ENCODE measurements around the gene RPS6KC1.

Gene RPS6KC1

DNA sequence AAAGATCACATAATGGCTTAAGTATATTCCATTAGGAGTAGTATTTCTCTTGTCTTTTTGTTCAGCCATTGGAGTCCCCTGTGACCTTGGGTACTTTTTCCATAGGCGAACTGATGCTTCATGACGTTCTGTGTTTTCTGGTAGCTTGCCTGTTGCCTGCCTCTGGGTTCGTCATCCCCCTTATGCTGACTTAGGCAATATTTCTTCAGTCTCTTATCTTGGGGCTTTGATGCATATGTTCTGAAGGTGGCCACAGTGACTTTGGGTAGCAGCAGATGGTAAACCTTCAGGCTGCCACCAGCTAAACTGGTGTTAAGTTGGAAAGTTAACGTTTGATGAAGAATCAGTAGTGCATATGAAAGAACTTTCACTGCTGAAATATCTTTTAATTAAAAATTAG lies 170.2 kb downstream of the RPS6KC1 start:
- DNase-seq (ENCODE audit: low spot score), result no peak
- TF ChIP-seq, protein P1, sequence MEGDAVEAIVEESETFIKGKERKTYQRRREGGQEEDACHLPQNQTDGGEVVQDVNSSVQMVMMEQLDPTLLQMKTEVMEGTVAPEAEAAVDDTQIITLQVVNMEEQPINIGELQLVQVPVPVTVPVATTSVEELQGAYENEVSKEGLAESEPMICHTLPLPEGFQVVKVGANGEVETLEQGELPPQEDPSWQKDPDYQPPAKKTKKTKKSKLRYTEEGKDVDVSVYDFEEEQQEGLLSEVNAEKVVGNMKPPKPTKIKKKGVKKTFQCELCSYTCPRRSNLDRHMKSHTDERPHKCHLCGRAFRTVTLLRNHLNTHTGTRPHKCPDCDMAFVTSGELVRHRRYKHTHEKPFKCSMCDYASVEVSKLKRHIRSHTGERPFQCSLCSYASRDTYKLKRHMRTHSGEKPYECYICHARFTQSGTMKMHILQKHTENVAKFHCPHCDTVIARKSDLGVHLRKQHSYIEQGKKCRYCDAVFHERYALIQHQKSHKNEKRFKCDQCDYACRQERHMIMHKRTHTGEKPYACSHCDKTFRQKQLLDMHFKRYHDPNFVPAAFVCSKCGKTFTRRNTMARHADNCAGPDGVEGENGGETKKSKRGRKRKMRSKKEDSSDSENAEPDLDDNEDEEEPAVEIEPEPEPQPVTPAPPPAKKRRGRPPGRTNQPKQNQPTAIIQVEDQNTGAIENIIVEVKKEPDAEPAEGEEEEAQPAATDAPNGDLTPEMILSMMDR (IDR thresholded peaks at IDR 0.05), result no peak
- no peak overlapping the region for H3K27ac ChIP-seq
- H3K4me3 ChIP-seq, result no peak overlapping the region

DNA sequence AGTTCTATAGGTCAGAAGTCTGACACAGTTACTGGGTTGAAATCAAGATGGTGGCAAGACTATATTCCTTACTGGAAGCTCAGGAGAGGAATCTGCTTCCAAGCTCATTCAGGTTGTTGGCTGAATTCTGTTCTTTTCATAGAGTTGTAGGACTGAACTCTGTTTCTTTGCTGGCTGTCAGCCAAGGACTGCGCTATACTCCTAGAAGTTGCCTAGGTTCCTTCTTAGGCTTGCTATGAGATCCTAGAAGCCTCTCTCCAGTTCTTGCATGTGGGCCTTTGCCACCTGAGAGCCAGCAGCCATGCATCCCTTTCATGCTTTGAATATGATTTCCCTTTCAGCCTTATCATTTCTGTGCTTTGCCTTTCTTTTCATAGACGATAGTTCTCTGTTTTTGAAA lies 176.4 kb downstream of the RPS6KC1 start:
- TF ChIP-seq, protein P1 (IDR thresholded peaks at IDR 0.05), result no peak
- no peak overlapping the region for H3K27ac ChIP-seq
- no peak overlapping the region for H3K4me3 ChIP-seq
- DNase-seq (ENCODE audit: low spot score), result no peak

DNA sequence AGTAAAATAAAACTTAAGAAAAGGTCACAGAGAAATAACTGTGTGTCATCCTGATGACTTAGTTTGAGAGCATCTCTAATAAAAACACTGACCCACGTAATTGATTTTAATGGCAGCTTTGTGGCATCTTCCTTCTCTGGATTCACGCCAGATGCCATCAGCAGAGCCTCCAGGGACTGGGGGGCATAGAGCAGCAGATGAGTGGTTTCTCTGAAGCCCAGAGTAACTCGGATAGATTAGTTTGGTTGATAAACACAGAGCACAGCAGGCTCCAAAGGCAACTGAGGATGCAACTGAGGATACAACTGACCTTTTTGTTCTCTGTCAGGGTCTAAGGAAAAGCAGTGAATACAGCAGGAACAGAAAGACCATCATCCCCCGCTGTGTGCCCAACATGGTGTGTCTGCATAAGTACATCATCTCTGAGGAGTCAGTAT lies 180.8 kb downstream of the RPS6KC1 start:
- Histone ChIP-seq H3K4me3 (no peak overlapping the region), H3K27ac (no peak overlapping the region)
- TF ChIP-seq, protein P1 (IDR thresholded peaks at IDR 0.05), result no peak
- no peak for DNase-seq (ENCODE audit: low spot score)

DNA sequence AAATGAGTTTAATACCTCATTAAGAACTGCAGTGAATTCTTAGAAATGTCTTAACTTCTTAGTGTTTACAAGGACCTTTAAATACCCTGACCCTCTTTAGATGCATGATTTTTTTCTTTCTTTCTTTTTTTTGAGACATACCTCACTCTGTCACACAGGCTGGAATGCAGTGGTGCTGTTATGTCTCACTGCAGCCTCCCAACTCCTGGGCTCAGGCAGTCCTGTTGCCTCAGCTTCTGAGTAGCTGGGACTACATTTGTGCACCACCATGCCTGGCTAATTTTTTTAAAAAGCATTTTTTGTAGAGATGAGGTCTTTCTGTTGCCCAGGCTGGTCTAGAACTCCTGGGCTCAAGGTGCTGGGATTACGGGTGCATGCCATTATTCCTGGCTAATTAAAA lies 191.8 kb downstream of the RPS6KC1 start:
- TF ChIP-seq, protein P1 (IDR thresholded peaks at IDR 0.05), result no peak
- Histone ChIP-seq H3K4me3 (no peak overlapping the region), H3K27ac (no peak overlapping the region)
- DNase-seq (ENCODE audit: low spot score), result no peak

DNA sequence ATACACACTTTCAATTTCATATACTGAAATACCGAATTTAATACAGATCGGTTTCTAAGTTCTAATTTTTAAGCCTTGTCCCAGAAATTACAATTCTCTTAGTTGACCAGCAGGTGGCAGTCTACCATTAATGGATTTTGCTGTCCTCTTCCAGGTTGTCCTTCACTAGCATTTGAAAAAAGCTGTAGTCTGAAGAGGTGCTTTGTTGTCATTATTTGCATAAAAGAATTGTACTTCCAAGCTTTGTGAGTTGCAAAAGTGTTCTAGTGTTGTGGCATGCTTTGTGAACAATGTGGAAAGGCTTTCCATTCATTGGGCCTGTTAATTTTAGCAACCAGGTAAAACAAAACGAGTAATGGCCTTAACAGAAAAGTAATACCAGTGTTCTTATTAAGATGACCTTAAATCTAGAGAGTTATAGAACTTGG lies 193.6 kb downstream of the RPS6KC1 start:
- H3K27ac ChIP-seq, result no peak overlapping the region
- TF ChIP-seq, protein P1 (IDR thresholded peaks at IDR 0.05), result peak; percentile 79
- no peak for DNase-seq (ENCODE audit: low spot score)
- H3K4me3 ChIP-seq, result no peak overlapping the region

DNA sequence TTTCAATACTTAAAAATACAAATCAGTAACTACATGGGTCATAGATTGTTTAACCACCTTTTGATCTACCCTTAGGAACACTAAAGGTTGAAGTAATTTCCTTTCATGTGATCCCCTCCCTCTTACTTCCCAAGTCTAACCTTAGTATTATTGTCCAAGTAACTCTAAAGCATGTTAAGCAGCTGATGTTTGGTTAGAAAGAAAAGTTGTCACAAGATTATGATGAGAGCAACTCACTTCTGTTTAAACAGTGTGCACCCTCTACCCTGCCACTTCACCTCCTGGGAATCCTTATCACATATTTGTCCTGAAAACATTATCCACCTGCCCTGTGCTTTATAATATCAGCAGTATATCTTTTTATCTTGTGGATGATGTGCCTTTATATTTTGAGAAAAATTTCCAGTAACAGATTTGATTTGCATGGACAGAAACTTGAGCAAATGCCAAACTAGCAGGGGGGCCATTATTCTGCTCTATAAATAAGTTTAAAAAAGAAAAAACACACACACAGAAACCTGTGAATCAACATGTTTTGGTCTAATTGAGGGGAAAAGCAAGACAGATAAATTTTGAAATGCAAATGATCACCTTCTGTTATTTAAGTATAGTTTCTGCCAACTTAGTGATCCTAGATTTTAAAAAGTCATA lies 194.3 kb downstream of the RPS6KC1 start:
- Histone ChIP-seq H3K4me3 (no peak overlapping the region), H3K27ac (no peak overlapping the region)
- no peak for DNase-seq (ENCODE audit: low spot score)
- TF ChIP-seq, protein P1 (IDR thresholded peaks at IDR 0.05), result no peak

DNA sequence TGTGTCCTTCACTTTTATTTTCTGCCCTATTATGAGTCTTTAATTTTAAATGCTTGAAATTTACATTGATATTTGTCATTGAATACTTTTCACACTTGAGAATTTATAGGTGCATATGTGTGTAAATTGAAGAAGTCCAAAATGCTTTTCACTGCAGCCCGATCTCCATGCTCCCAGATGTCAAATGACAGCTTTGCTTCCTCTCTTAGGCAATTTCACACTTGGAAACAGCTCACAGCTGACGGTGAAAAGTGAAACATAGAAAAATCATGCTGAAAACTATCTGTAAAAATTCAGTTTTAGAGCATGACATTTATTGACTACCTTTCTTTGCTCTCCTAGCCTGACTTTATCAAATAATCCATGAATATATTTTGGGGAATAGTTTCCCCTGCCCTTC lies 196.0 kb downstream of the RPS6KC1 start:
- H3K4me3 ChIP-seq, result no peak overlapping the region
- TF ChIP-seq, protein P1 (IDR thresholded peaks at IDR 0.05), result no peak
- no peak for DNase-seq (ENCODE audit: low spot score)
- no peak overlapping the region for H3K27ac ChIP-seq
